GM18873 (cell line): ENCODE measurements around the gene EFHD2.
"Not testable (repeated sequence)": the region's sequence is repeated elsewhere in the genome, so short reads cannot be mapped to it uniquely, and the experiment has no call there.

Experiments
- ATAC-seq: cut with Tn5 transposase; IDR thresholded peaks from one replicate; pipeline ENCODE4 v1.9.1; 2021; ENCODE audit warnings: mild to moderate bottlenecking, moderate library complexity, moderate number of reproducible peaks; ENCODE audit not compliant: unreplicated experiment, low FRiP score

Gene EFHD2

DNA sequence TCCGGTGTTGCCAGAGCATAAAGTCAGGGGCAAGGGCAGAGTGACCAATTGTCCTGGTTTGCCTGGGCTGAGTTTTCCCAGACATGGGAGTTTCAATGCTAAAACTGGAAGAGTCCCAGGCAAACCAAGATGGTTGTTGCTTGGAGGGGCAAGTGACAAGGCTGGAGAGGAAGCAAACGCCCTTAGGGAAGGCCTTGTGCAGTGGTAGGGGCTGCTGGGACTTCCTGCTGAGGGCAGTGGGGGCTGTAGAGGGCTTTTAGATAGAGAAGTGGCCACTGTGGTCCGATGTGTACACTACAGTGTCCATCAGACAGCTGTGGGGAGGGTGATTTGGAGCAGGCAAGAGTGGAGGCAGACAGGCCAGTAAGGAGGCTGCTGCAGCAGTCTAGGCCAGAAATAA, 39.9 kb downstream of the EFHD2 start:
- ATAC-seq, result no peak

DNA sequence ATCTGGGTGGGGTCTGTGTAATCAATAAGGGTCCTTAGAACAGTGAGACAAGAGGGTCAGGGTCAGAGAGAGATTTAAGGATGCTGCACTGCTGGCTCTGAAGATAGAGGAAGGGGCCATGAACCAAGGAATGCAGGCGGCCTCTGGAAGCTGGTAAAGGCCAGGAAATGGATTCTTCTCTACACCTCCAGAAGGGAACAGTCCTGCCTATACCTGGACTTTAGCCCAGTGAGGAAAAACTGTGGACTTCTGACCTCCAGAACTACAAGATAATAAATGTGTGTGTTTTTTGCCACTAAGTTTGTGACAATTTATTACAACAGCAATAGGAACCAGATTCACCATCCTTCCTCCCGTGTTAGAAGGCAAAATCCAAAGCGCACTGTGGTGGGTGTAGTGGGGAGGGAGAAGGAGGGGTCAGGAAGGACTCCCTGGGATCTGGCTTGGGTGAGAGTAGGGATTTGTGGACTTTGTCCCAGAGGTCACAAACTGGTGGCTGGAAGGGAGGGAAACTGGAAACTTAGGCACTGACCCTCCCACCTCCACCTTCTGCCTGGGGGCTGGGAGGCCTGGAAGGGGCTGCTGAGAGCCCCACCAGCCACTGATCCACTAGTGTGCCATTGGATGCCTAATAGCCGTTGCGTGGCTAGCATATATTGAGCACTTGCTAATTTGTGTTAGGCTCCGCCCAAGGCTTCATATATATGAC, 41.5 kb downstream of the EFHD2 start:
- ATAC-seq, result no peak

DNA sequence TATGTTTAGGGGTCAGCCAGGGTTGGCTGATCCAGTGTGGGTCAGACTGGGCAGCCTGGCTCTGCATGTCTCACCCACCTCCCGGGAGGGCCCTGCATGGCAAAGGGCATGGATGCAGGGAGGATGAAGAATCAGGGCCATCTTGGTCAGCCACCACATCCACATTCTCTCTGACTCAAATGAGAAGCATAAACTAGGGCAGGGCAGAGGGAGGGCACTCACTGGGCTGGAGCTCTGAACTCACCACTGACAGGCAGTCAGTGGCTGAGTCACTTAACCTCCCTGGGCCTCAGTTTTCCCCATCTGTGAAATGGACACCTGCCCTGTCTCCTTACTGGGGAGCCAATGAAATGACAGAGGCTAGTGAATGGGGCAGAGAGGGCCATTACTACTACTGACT, 42.5 kb downstream of the EFHD2 start:
- ATAC-seq, result no peak

- ATAC-seq, result no peak
Measured at GRCh38 chr1:15452866-15453571, 43.3 kb downstream of the EFHD2 start.

DNA sequence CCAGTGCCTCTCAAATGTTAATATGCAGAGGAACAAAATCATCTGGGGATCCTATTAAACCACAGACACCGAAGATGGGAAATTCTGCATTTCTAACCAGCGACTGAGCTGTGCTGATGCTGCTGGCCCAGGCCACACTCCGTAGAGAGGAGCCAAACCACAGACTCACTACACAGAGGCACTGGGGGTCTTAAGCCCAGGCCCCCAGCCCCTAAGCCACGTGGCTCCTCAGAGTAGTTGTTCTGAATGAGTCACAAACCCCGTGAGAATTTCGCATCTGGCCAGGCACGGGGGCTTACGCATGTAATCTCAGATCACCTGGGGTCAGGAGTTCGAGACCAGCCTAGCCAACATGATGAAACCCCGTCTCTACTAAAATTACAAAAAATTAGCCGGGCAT, 44.0 kb downstream of the EFHD2 start:
- ATAC-seq, result no peak

- no peak for ATAC-seq
Measured at GRCh38 chr1:15454256-15454655, 44.6 kb downstream of the EFHD2 start.

DNA sequence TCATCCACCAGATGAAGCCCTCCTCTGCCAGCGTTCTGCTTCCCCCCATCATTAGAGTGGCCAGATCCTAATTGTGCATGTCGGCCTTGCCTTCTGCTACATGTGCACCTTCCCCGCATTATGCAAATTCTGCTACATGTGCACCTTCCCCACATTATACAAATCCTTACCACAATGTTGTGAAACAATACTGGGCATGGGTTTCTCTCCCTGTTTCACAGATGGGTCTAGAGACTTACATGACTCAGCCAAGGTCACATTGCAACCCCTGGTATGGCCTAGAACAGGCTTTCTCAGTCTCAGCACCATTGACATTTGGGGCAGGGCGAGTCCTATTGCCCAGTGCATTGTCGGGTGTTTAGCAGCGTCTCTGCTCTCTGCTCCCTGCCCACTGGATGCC, 45.8 kb downstream of the EFHD2 start:
- ATAC-seq, result no peak

- no peak for ATAC-seq
Measured at GRCh38 chr1:15456313-15456954, 46.7 kb downstream of the EFHD2 start, which contains the start of gene CELA2A. Gene CELA2A (plus strand): TSS chr1:15456732. CDS start chr1:15456754, 22 bp downstream.

- ATAC-seq, result no peak
Measured at GRCh38 chr1:15457585-15457984, 47.9 kb downstream of the EFHD2 start.

DNA sequence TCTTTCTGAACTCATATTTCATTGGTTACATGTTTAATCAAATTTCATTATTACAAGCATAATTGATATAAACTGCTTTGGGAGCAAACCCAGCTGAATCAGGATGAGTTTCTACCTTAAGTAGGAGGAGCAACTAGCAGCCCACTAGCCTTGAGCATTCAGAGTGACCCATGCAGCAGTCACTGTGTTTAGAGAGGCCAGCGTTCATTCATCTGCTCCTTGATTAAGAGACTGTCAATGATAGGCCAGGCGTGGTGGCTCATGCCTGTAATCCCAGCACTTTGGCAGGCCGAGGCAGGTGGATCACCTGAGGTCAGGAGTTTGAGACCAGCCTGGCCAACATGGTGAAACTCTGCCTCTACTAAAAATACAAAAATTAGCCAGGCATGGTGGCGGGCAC, 48.7 kb downstream of the EFHD2 start:
- not testable (repeated sequence) for ATAC-seq

DNA sequence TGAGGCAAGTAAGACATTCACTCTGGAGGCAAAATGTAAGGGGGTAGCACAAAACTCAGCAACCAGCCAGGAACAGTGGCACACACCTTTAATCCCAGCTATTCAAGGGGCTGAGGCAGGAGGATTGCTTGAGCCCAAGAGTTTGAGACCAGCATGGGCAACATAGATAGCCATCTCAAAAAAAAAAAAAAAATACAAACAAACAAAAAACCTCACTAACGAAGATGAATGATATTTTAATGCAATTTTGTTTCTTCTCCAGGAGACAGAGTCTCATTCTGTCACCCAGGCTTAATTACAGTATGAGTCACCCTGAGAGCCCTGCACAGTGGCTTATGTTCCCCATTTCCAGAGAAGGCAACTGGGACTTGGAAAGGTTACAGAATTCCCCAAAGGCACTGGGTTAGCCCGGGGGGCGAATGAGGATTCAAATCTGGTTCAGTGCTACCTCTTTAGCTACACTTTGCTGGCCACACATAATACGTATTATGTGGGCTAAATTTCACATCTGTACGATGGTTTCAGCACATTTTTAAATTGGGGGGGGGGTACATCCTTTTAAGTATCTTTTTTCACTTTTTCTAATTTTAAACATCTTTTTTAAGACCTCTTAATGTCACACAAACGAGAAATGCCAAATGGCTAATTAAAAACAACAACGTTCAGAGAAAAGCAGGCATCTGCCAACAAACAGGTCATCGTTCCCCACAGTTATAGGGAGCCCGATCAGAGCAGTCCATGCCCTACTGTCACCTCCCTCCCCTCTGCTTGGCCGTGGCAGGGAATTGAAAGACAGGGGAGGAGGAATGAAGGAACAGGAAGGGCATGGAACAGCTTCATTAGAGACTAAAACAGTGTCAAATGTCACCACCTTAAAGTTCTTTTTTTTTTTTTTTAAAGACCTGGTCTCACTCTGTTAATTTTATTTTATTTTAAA, 50.4 kb downstream of the EFHD2 start:
- no peak for ATAC-seq

DNA sequence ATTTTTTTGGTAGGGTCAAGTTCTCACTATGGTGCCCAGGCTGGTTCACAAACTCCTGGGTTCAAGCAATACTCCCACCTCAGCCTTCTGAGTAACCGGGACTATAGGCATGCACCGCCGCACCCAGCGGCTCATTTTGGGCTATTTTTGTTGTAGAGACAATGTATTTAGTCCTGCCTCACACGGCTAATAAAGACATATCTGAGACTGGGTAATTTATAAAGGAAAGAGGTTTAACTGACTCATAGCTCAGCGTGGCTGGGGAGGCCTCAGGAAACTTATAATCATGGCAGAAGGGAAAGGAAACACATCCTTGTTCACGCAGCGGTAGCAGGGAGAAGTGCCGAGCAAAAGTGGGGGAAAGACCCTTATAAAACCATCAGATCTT, 51.0 kb downstream of the EFHD2 start:
- ATAC-seq, result no peak

DNA sequence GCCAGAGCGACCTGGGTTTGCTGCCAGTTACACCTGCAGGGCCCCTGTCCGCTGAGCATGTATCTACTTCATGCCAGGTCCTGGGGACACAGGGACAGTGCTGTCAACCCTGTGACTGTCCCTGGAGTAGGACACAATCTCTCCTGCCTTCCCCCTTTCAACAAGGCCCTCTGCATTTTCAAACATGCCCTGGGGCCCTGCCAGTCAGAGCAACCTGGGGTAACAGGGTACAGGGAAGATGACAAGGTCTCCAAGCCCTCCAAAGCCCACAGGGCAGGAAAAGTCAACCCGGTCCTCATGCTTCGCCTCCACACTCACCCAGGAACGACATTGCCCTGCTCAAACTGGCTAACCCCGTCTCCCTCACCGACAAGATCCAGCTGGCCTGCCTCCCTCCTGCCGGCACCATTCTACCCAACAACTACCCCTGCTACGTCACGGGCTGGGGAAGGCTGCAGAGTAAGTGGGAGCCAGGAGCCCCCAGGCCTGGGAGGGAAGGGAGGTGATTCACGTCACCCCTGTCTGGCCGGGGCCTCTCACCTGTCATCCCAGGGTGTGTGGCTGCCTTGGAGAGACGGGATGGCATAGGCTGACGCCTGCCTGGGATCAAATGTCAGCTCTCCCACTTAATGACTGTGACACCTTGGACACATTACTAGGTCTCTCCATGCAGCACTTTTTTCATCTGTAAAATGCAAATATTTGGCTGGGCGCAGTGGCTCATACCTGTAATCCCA, 53.5 kb downstream of the EFHD2 start:
- not testable (repeated sequence) for ATAC-seq

DNA sequence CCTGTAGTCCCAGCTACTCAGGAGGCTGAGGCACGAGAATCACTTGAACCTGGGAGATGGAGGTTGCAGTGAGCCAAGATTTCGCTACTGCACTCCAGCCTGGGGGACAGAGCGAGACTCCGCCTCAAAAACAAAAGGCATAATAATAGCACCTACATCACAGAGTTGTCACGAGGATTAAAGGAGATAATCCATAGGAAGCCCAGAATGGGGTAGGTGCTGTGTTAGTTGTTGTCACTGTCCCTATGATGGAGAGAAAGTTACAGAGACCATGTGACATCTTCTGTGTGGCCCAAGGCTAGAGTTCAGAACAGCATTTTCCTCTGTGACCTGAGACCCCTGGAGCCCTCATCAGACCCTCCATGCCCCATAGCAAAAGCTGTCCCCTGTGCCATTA, 54.2 kb downstream of the EFHD2 start:
- not testable (repeated sequence) for ATAC-seq

DNA sequence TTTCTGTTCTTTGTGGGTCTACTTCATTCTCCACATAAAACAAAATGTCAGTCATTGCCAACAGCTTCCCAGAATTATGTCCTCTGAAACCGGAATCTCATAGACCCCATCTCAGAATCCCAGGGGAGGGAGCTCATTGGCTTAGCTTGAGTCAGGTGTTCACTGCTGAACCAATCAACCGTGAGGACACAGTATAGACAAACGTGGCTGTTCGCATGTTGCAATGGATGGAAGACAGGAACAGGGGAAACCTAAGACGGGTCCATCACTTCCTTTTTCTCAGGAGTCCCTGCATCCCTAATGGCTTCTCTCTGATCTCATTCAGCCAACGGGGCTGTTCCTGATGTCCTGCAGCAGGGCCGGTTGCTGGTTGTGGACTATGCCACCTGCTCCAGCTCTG, 56.0 kb downstream of the EFHD2 start:
- no peak for ATAC-seq

GRCh38 chr1:15466955-15467625, 57.4 kb downstream of the EFHD2 start:
- not testable (repeated sequence) for ATAC-seq

- no peak for ATAC-seq
Measured at GRCh38 chr1:15468145-15468544, 58.5 kb downstream of the EFHD2 start.

DNA sequence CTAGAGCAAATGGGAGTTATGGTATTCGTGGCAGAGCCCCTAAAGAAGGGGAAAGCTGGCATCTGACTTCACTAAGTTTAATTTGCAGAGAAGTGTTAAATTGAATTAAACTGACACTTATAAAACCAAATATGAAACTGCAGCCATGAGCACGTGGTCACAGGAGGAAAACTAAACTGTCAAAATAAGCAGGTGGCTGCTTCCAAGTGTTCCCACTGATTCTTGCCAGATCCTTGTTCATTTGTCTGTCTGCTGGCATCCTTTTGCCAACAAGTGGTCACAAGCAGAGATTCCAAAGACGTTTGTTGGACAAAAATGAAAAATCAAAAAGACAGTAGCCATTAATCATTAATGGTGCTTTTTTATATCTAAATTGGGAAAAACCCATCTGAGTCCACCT, 59.7 kb downstream of the EFHD2 start:
- ATAC-seq, result no peak

- ATAC-seq, result not testable (repeated sequence)
Measured at GRCh38 chr1:15469821-15470448, 60.2 kb downstream of the EFHD2 start.
